Activated CD4-positive, CD25-positive, alpha-beta regulatory T cell treated with anti-CD3 and anti-CD28 coated beads, Interleukin-2, amount 50 U/mL, for 72 hours (primary cell): ENCODE data around the gene SLC24A3.

Source experiments
- DNase-seq: peaks from one replicate; pipeline ENCODE4 v3.0.0; 2021

SLC24A3 gene

GRCh38 chr20:19761326-19761725 is 548.9 kb downstream of the SLC24A3 start:
- DNase-seq = no peak

- DNase-seq = no peak
Measured at GRCh38 chr20:19761841-19762240, 549.4 kb downstream of the SLC24A3 start.

GRCh38 chr20:19764207-19764606 is 551.8 kb downstream of the SLC24A3 start:
- DNase-seq = no peak

GRCh38 chr20:19765266-19765665 is 552.8 kb downstream of the SLC24A3 start:
- no peak for DNase-seq

- no peak for DNase-seq
Measured at GRCh38 chr20:19765913-19766312, 553.5 kb downstream of the SLC24A3 start.

GRCh38 chr20:19767070-19767469 is 554.6 kb downstream of the SLC24A3 start:
- no peak for DNase-seq

GRCh38 chr20:19768325-19768842 is 555.9 kb downstream of the SLC24A3 start:
- no peak for DNase-seq

- no peak for DNase-seq
Measured at GRCh38 chr20:19769507-19769906, 557.1 kb downstream of the SLC24A3 start.

- no peak for DNase-seq
Measured at GRCh38 chr20:19770375-19770774, 557.9 kb downstream of the SLC24A3 start.

GRCh38 chr20:19771031-19771430 is 558.6 kb downstream of the SLC24A3 start:
- no peak for DNase-seq
